K562 (cell line): ENCODE data around the gene KIF5A. TPM values are rescaled to one million over a fixed set of nuclear protein-coding genes. Genes with fewer than 3 reads are reported as not detected.

Experiments
- CBX3 ChIP-seq, 2 experiments: IDR thresholded peaks; 1 replicate in 1 of 2; 2 replicates in 1 of 2; pipeline ENCODE4 v1.6.1; 2012; ENCODE audit warnings: inconsistent platforms in 2 of 2, low read length in 2 of 2, borderline replicate concordance in 1 of 2, control low read depth in 1 of 2
- FUS ChIP-seq: fragments of 200-400 bp; formaldehyde crosslinking; optimal IDR thresholded peaks from 2 replicates; pipeline ENCODE3; 2017; ENCODE audit warnings: low read depth, low read length
- HDAC1 ChIP-seq, 2 experiments: fragments of 450-650 bp; IDR thresholded peaks; 2 replicates each; pipeline ENCODE4 v1.6.1; 2016 to 2017; ENCODE audit warnings: inconsistent platforms in 1 of 2, mild to moderate bottlenecking in 1 of 2, moderate library complexity in 1 of 2
- KLF13 ChIP-seq: fragments of 450-650 bp; IDR thresholded peaks from 2 replicates; pipeline ENCODE4 v1.6.1; 2016; ENCODE audit warnings: missing genetic modification characterization, low read depth, mild to moderate bottlenecking, missing compliant biosample characterization, moderate library complexity, borderline replicate concordance
- MYC ChIP-seq, 2 experiments: fragments of 250-450 bp in 1 of 2; sonication (Bioruptor Pico) in 1 of 2; IDR thresholded peaks; 2 replicates each; pipeline versions ENCODE4 v1.5.1 to v1.6.1; 2012 to 2021; ENCODE audit warnings: low read depth in 2 of 2, borderline replicate concordance in 1 of 2, improper control_type of control experiment in 1 of 2, low read length in 1 of 2, mild to moderate bottlenecking in 1 of 2, moderate library complexity in 1 of 2
- RNF2 ChIP-seq: sonication (generic); IDR thresholded peaks from 2 replicates; pipeline ENCODE4 v1.6.1; 2016
- SMAD4 ChIP-seq: fragments of 250-450 bp; sonication (Bioruptor Pico); conservative IDR thresholded peaks from 2 replicates; pipeline ENCODE4 v1.8.0; 2021; ENCODE audit warnings: inconsistent platforms, mild to moderate bottlenecking, moderate library complexity
- polyA plus RNA-seq, 8 experiments: library from polyadenylated mRNA; depleted of rRNA in 4 of 8; stranded (reverse) in 5 of 8; unstranded in 3 of 8; fragments of >200 nt; fragmentation: Nextera tagmentation in 2 of 8; fragmentation: Illumina TruSeq in 1 of 8; extraction: Ambion mirVana in 2 of 8; extraction: Trizol in 1 of 8; gene quantifications; 2 replicates each; pipeline versions ENCODE4 v1.2.1 to v1.2.3, GENCODE V29; 2011 to 2014; ENCODE audit warnings: inconsistent platforms in 1 of 8, missing spikeins in 1 of 8
- total RNA-seq, 7 experiments: library from RNA; depleted of rRNA in 6 of 7; stranded (reverse); fragments of >200 nt in 6 of 7; fragmentation: Illumina TruSeq in 2 of 7; extraction: Trizol in 2 of 7; gene quantifications; 2 replicates each; pipeline versions ENCODE4 v1.2.1 to v1.2.3, GENCODE V29; 2011 to 2021; ENCODE audit warnings: low replicate concordance in 1 of 7
- TF ChIP-seq, protein P1 (sequence below): fragments of 450-650 bp; IDR thresholded peaks from 2 replicates; pipeline ENCODE4 v1.6.1; 2016; ENCODE audit warnings: mild to moderate bottlenecking, moderate library complexity
- TF ChIP-seq, protein P2 (sequence below): conservative IDR thresholded peaks from 2 replicates; pipeline ENCODE4 v1.6.1; 2011; ENCODE audit warnings: low read depth, mild to moderate bottlenecking, low read length; ENCODE audit not compliant: control insufficient read depth
- TF ChIP-seq, protein P3 (sequence below), 2 experiments: fragments of 200-800 bp in 1 of 2; sonication (Bioruptor generic) in 1 of 2; sonication (generic) in 1 of 2; formaldehyde crosslinking in 1 of 2; IDR thresholded peaks in 1 of 2; conservative IDR thresholded peaks in 1 of 2; 2 replicates each; pipeline versions ENCODE4 v1.5.0 to v1.6.1; 2016 to 2020; ENCODE audit warnings: missing compliant biosample characterization in 1 of 2, missing genetic modification characterization in 1 of 2, missing genetic modification reagents in 1 of 2

Gene KIF5A
- total and polyA plus RNA-seq, 9 of the 15 experiments (the other 6 are each of a cell fraction or from before 2014, with no cell fraction given): 3.4 to 17.7 (median 8.0) TPM

DNA sequence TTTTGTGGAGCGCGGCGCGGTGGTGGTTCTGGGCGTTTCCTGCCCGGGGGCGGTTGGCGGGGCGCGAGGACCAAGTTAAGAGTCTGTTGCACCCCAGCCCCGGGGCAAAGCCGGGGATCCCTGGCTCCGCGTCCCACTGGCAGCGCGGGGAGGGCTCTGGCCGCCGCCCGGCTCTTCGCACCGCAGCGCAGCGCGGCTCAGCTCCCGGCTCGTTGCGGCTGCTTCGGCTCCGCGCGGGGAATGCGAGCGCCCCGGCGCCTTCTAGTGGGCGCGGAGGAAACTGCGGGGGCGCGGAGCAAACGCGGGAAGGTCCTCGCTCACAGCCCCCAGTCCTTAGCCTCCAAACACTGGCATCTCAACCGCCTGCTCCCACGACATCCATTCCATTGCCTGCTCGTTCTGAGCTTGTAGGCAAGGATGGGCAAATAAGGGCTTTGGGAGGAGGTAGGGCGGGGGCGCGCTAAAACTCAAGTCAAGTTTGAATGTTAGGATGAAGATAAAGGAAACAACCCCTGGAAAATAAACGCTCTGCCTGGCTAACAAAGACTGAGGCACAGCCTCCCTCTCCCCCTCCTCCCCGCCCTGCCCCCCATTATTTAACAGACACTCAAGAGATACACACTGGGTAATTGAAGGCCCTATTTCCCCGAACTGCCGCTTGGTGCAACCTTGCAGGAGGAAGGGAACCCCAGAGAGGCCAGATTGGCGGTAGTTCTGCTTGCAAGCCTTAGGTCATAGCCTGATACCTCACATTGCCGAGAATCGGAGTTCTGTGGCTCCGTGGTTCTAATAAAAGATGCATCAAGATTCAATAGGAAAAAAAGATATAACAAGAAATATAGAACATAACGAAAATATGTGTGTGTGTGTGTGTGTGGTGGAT is 83.4 kb downstream of the KIF5A start, which contains the start of gene B4GALNT1 (continued):
- TF ChIP-seq, protein P1, sequence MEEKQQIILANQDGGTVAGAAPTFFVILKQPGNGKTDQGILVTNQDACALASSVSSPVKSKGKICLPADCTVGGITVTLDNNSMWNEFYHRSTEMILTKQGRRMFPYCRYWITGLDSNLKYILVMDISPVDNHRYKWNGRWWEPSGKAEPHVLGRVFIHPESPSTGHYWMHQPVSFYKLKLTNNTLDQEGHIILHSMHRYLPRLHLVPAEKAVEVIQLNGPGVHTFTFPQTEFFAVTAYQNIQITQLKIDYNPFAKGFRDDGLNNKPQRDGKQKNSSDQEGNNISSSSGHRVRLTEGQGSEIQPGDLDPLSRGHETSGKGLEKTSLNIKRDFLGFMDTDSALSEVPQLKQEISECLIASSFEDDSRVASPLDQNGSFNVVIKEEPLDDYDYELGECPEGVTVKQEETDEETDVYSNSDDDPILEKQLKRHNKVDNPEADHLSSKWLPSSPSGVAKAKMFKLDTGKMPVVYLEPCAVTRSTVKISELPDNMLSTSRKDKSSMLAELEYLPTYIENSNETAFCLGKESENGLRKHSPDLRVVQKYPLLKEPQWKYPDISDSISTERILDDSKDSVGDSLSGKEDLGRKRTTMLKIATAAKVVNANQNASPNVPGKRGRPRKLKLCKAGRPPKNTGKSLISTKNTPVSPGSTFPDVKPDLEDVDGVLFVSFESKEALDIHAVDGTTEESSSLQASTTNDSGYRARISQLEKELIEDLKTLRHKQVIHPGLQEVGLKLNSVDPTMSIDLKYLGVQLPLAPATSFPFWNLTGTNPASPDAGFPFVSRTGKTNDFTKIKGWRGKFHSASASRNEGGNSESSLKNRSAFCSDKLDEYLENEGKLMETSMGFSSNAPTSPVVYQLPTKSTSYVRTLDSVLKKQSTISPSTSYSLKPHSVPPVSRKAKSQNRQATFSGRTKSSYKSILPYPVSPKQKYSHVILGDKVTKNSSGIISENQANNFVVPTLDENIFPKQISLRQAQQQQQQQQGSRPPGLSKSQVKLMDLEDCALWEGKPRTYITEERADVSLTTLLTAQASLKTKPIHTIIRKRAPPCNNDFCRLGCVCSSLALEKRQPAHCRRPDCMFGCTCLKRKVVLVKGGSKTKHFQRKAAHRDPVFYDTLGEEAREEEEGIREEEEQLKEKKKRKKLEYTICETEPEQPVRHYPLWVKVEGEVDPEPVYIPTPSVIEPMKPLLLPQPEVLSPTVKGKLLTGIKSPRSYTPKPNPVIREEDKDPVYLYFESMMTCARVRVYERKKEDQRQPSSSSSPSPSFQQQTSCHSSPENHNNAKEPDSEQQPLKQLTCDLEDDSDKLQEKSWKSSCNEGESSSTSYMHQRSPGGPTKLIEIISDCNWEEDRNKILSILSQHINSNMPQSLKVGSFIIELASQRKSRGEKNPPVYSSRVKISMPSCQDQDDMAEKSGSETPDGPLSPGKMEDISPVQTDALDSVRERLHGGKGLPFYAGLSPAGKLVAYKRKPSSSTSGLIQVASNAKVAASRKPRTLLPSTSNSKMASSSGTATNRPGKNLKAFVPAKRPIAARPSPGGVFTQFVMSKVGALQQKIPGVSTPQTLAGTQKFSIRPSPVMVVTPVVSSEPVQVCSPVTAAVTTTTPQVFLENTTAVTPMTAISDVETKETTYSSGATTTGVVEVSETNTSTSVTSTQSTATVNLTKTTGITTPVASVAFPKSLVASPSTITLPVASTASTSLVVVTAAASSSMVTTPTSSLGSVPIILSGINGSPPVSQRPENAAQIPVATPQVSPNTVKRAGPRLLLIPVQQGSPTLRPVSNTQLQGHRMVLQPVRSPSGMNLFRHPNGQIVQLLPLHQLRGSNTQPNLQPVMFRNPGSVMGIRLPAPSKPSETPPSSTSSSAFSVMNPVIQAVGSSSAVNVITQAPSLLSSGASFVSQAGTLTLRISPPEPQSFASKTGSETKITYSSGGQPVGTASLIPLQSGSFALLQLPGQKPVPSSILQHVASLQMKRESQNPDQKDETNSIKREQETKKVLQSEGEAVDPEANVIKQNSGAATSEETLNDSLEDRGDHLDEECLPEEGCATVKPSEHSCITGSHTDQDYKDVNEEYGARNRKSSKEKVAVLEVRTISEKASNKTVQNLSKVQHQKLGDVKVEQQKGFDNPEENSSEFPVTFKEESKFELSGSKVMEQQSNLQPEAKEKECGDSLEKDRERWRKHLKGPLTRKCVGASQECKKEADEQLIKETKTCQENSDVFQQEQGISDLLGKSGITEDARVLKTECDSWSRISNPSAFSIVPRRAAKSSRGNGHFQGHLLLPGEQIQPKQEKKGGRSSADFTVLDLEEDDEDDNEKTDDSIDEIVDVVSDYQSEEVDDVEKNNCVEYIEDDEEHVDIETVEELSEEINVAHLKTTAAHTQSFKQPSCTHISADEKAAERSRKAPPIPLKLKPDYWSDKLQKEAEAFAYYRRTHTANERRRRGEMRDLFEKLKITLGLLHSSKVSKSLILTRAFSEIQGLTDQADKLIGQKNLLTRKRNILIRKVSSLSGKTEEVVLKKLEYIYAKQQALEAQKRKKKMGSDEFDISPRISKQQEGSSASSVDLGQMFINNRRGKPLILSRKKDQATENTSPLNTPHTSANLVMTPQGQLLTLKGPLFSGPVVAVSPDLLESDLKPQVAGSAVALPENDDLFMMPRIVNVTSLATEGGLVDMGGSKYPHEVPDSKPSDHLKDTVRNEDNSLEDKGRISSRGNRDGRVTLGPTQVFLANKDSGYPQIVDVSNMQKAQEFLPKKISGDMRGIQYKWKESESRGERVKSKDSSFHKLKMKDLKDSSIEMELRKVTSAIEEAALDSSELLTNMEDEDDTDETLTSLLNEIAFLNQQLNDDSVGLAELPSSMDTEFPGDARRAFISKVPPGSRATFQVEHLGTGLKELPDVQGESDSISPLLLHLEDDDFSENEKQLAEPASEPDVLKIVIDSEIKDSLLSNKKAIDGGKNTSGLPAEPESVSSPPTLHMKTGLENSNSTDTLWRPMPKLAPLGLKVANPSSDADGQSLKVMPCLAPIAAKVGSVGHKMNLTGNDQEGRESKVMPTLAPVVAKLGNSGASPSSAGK: peak; percentile 90
- TF ChIP-seq RNF2 (peak; percentile 82), HDAC1 (IDR thresholded peaks at IDR 0.05) (no peak), MYC (IDR thresholded peaks at IDR 0.05; ENCODE audit: low read depth, low read length) (peak; percentile 61; the same call in 1 of the 2 replicates), MYC (CRISPR knock-in tag; IDR thresholded peaks at IDR 0.05; ENCODE audit: borderline replicate concordance, low read depth) (no peak), CBX3 (IDR thresholded peaks at IDR 0.05; ENCODE audit: borderline replicate concordance in 1 of 2, low read length in 2 of 2) (peak in 1 of 2 experiments; percentile 63; a peak in 1 of 3 replicates), FUS (no peak), KLF13 (tag) (peak; percentile 41; the same call in 1 of the 2 replicates), SMAD4 (CRISPR knock-in tag) (0 out of 2 replicates have a peak, but pooled peaks have one; percentile 26)
- TF ChIP-seq, protein P2, sequence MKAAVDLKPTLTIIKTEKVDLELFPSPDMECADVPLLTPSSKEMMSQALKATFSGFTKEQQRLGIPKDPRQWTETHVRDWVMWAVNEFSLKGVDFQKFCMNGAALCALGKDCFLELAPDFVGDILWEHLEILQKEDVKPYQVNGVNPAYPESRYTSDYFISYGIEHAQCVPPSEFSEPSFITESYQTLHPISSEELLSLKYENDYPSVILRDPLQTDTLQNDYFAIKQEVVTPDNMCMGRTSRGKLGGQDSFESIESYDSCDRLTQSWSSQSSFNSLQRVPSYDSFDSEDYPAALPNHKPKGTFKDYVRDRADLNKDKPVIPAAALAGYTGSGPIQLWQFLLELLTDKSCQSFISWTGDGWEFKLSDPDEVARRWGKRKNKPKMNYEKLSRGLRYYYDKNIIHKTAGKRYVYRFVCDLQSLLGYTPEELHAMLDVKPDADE: peak; percentile 67; the same call in 1 of the 2 replicates
- TF ChIP-seq, protein P3, sequence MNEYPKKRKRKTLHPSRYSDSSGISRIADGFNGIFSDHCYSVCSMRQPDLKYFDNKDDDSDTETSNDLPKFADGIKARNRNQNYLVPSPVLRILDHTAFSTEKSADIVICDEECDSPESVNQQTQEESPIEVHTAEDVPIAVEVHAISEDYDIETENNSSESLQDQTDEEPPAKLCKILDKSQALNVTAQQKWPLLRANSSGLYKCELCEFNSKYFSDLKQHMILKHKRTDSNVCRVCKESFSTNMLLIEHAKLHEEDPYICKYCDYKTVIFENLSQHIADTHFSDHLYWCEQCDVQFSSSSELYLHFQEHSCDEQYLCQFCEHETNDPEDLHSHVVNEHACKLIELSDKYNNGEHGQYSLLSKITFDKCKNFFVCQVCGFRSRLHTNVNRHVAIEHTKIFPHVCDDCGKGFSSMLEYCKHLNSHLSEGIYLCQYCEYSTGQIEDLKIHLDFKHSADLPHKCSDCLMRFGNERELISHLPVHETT (CRISPR knock-in tag; conservative IDR thresholded peaks at IDR 0.05 in 1 of 2, IDR thresholded peaks at IDR 0.05 in 1 of 2): 0 out of 4 replicates have a peak, but pooled peaks of 1 of the 2 experiments have one; percentile 49
